Neural cell (in vitro differentiated cells): Measurements from ENCODE around the gene CYB561D1. TPM values are rescaled to one million over a fixed set of nuclear protein-coding genes. Genes with fewer than 3 reads are reported as not detected.

Source experiments
- H2AFZ ChIP-seq: fragments of 200-600, 300-800 bp; sonication (generic), shearing (Covaris generic); 2 replicates; pipeline ENCODE4 v1.6.0; 2014; ENCODE audit warnings: low read depth, mild to moderate bottlenecking, antibody characterized with exemption, low read length, moderate library complexity
- H3F3A ChIP-seq: fragments of 200-600 bp; shearing (Covaris generic); 2 replicates; pipeline ENCODE4 v1.6.1; 2016; ENCODE audit warnings: mild to moderate bottlenecking, moderate library complexity, mixed read lengths, antibody characterized with exemption, low read length; ENCODE audit not compliant: insufficient read depth, poor library complexity, severe bottlenecking
- H3K27ac ChIP-seq: fragments of 200-600, 300-800 bp; sonication (generic), shearing (Covaris generic); 2 replicates; pipeline ENCODE4 v1.5.1; 2014; ENCODE audit warnings: mild to moderate bottlenecking, low read length, moderate library complexity
- H3K27me3 ChIP-seq: fragments of 300-800, 200-600 bp; sonication (generic), shearing (Covaris generic); 2 replicates; pipeline ENCODE4 v1.6.0; 2014; ENCODE audit warnings: mild to moderate bottlenecking, low read depth, low read length, moderate library complexity; ENCODE audit not compliant: insufficient read depth
- H3K36me3 ChIP-seq: fragments of 300-800, 200-600 bp; sonication (generic), shearing (Covaris generic); 2 replicates; pipeline ENCODE4 v1.5.1; 2014; ENCODE audit warnings: mild to moderate bottlenecking, antibody characterized with exemption, low read length, moderate library complexity; ENCODE audit not compliant: insufficient read depth
- H3K4me2 ChIP-seq: fragments of 300-800, 200-600 bp; sonication (generic), shearing (Covaris generic); 2 replicates; pipeline ENCODE4 v1.6.0; 2014; ENCODE audit warnings: mild to moderate bottlenecking, low read length
- H3K4me3 ChIP-seq: fragments of 300-800, 200-600 bp; sonication (generic), shearing (Covaris generic); 2 replicates; pipeline ENCODE4 v1.5.1; 2014; ENCODE audit warnings: mild to moderate bottlenecking, low read length, moderate library complexity
- H3K79me2 ChIP-seq: fragments of 200-600 bp; shearing (Covaris generic); replicated peaks from 2 replicates; pipeline ENCODE4 v1.6.0; 2014; ENCODE audit warnings: mild to moderate bottlenecking, low read length, moderate library complexity; ENCODE audit not compliant: insufficient read depth
- H3K9ac ChIP-seq: fragments of 300-800, 200-600 bp; sonication (generic), shearing (Covaris generic); 2 replicates; pipeline ENCODE4 v1.6.1; 2016; ENCODE audit warnings: mild to moderate bottlenecking, low read length, mixed read lengths
- H3K9me2 ChIP-seq: fragments of 200-600 bp; shearing (Covaris generic); 2 replicates; pipeline ENCODE4 v1.6.1; 2016; ENCODE audit warnings: mild to moderate bottlenecking, low read length, mixed read lengths; ENCODE audit not compliant: insufficient read depth
- H3K9me3 ChIP-seq: fragments of 200-600, 300-800 bp; sonication (generic), shearing (Covaris generic); 2 replicates; pipeline ENCODE4 v1.6.1; 2016; ENCODE audit warnings: mild to moderate bottlenecking, mixed run types, low read length, moderate library complexity, mixed read lengths
- H4K20me1 ChIP-seq: fragments of 200-600 bp; shearing (Covaris generic); 2 replicates; pipeline ENCODE4 v1.6.1; 2016; ENCODE audit warnings: mild to moderate bottlenecking, mixed run types; ENCODE audit not compliant: insufficient read depth
- EP300 ChIP-seq: fragments of 450-650 bp; conservative IDR thresholded peaks from 2 replicates; pipeline ENCODE4 v1.6.1; 2014; ENCODE audit warnings: antibody characterized with exemption, mild to moderate bottlenecking, moderate library complexity; ENCODE audit not compliant: poor library complexity, severe bottlenecking
- EZH2 ChIP-seq: fragments of 200-600, 300-800 bp; shearing (Covaris generic), sonication (generic); IDR thresholded peaks from 2 replicates; pipeline ENCODE4 v1.6.1; 2014; ENCODE audit warnings: antibody characterized with exemption, low read length, borderline replicate concordance, mild to moderate bottlenecking; ENCODE audit not compliant: insufficient read depth, poor library complexity, severe bottlenecking
- MXI1 ChIP-seq: fragments of 450-650 bp; conservative IDR thresholded peaks from 2 replicates; pipeline ENCODE4 v1.6.1; 2014; ENCODE audit warnings: antibody characterized with exemption, mild to moderate bottlenecking; ENCODE audit not compliant: poor library complexity, severe bottlenecking
- POLR2AphosphoS5 ChIP-seq: IDR thresholded peaks from 2 replicates; pipeline ENCODE4 v1.6.1; 2012
- RAD21 ChIP-seq: fragments of 450-650 bp; conservative IDR thresholded peaks from 2 replicates; pipeline ENCODE4 v1.6.1; 2014; ENCODE audit warnings: antibody characterized with exemption, mild to moderate bottlenecking, moderate library complexity
- SMC3 ChIP-seq: fragments of 450-650 bp; conservative IDR thresholded peaks from 2 replicates; pipeline ENCODE4 v1.6.1; 2014; ENCODE audit warnings: antibody characterized with exemption, mild to moderate bottlenecking, moderate library complexity; ENCODE audit not compliant: poor library complexity
- TAF1 ChIP-seq: IDR thresholded peaks from 2 replicates; pipeline ENCODE4 v1.6.1; 2012; ENCODE audit warnings: low read depth
- polyA plus RNA-seq: library from polyadenylated mRNA; depleted of rRNA; stranded (reverse); fragments of >200 nt; gene quantifications from 2 replicates; pipeline ENCODE4 v1.2.3, GENCODE V29; 2014
- TF ChIP-seq, protein P1 (sequence below): fragments of 450-650 bp; IDR thresholded peaks from 2 replicates; pipeline ENCODE4 v1.5.1; 2014; ENCODE audit warnings: antibody characterized with exemption, mild to moderate bottlenecking, moderate library complexity; ENCODE audit not compliant: poor library complexity, severe bottlenecking
- TF ChIP-seq, protein P2 (sequence below): IDR thresholded peaks from 2 replicates; pipeline ENCODE4 v1.6.1; 2012; ENCODE audit warnings: borderline replicate concordance

The CYB561D1 gene
- polyA plus RNA-seq, 1 donor from 2014 or later = 7.2 TPM

DNA sequence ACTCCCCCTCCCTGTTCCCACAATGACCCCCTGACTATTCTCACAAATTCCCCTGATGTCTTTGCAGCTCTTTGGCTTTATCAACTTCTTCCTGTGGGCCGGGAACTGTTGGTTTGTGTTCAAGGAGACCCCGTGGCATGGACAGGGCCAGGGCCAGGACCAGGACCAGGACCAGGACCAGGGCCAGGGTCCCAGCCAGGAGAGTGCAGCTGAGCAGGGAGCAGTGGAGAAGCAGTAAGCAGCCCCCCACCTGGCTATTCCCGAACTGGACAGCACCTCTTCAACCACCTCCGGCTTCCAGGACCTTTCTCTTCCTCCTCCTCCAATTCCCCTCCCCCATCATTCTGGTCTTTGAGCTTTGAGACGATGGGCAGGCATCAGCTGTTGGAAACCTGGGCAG lies 14.6 kb upstream of the CYB561D1 start:
- Histone ChIP-seq H3K9me2 (no peaks in the 10 kb centered on the region), H3K27ac (no peak overlapping the region), H3K4me3 (no peak overlapping the region), H3K9ac (no peak overlapping the region), H4K20me1 (no peaks in the 10 kb centered on the region), H2AFZ (no peak overlapping the region), H3K36me3 (no peaks in the 10 kb centered on the region), H3F3A (no peaks in the 10 kb centered on the region), H3K4me2 (no peak overlapping the region), H3K79me2 (peaks cover 2% of the 10 kb centered on the region), H3K27me3 (peaks cover 5% of the 10 kb centered on the region), H3K9me3 (no peaks in the 10 kb centered on the region)
- TF ChIP-seq SMC3 (no peak), MXI1 (no peak), EZH2 (no peak), POLR2AphosphoS5 (no peak), RAD21 (no peak), EP300 (no peak), TAF1 (no peak)
- TF ChIP-seq, protein P1, sequence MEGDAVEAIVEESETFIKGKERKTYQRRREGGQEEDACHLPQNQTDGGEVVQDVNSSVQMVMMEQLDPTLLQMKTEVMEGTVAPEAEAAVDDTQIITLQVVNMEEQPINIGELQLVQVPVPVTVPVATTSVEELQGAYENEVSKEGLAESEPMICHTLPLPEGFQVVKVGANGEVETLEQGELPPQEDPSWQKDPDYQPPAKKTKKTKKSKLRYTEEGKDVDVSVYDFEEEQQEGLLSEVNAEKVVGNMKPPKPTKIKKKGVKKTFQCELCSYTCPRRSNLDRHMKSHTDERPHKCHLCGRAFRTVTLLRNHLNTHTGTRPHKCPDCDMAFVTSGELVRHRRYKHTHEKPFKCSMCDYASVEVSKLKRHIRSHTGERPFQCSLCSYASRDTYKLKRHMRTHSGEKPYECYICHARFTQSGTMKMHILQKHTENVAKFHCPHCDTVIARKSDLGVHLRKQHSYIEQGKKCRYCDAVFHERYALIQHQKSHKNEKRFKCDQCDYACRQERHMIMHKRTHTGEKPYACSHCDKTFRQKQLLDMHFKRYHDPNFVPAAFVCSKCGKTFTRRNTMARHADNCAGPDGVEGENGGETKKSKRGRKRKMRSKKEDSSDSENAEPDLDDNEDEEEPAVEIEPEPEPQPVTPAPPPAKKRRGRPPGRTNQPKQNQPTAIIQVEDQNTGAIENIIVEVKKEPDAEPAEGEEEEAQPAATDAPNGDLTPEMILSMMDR = no peak
- TF ChIP-seq, protein P2, sequence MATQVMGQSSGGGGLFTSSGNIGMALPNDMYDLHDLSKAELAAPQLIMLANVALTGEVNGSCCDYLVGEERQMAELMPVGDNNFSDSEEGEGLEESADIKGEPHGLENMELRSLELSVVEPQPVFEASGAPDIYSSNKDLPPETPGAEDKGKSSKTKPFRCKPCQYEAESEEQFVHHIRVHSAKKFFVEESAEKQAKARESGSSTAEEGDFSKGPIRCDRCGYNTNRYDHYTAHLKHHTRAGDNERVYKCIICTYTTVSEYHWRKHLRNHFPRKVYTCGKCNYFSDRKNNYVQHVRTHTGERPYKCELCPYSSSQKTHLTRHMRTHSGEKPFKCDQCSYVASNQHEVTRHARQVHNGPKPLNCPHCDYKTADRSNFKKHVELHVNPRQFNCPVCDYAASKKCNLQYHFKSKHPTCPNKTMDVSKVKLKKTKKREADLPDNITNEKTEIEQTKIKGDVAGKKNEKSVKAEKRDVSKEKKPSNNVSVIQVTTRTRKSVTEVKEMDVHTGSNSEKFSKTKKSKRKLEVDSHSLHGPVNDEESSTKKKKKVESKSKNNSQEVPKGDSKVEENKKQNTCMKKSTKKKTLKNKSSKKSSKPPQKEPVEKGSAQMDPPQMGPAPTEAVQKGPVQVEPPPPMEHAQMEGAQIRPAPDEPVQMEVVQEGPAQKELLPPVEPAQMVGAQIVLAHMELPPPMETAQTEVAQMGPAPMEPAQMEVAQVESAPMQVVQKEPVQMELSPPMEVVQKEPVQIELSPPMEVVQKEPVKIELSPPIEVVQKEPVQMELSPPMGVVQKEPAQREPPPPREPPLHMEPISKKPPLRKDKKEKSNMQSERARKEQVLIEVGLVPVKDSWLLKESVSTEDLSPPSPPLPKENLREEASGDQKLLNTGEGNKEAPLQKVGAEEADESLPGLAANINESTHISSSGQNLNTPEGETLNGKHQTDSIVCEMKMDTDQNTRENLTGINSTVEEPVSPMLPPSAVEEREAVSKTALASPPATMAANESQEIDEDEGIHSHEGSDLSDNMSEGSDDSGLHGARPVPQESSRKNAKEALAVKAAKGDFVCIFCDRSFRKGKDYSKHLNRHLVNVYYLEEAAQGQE = no peak

DNA sequence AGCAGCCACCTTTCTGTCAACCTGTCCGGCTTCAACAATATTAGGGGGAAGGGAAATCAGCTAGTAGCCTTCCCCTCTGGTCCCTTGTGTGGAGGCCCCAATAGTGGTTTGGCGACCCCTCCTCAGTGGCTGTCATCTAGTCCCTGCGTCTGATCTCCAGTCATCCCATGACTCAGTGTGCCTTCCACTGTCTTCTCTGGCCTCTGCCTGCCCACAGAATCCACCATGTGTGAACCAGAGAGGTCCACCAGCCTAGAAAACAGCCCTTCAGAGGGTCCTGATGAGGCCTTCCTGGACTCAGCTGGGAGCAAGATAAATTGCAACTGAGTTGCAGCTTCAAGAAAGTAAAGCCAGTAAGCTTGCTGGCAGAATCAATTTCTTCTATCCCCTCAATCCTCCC lies 14.0 kb upstream of the CYB561D1 start:
- TF ChIP-seq, protein P2 = no peak
- no peak for TF ChIP-seq EP300
- no peak for TF ChIP-seq SMC3
- no peak for TF ChIP-seq RAD21
- no peak for TF ChIP-seq EZH2
- no peak for TF ChIP-seq MXI1
- TF ChIP-seq, protein P1 = no peak
- TF ChIP-seq TAF1 = no peak
- no peak for TF ChIP-seq POLR2AphosphoS5
- H2AFZ ChIP-seq = no peak overlapping the region
- H4K20me1 ChIP-seq = no peaks in the 10 kb centered on the region
- no peak overlapping the region for H3K4me2 ChIP-seq
- no peak overlapping the region for H3K4me3 ChIP-seq
- no peak overlapping the region for H3K9ac ChIP-seq
- H3K27me3 ChIP-seq = peaks cover 5% of the 10 kb centered on the region
- H3K9me2 ChIP-seq = no peaks in the 10 kb centered on the region
- H3K9me3 ChIP-seq = no peaks in the 10 kb centered on the region
- H3K79me2 ChIP-seq = peaks cover 7% of the 10 kb centered on the region
- H3K27ac ChIP-seq = no peak overlapping the region
- no peaks in the 10 kb centered on the region for H3K36me3 ChIP-seq
- H3F3A ChIP-seq = no peaks in the 10 kb centered on the region
